Fibroblast of pulmonary artery (primary cell): ENCODE measurements around the gene ARSI.

Source experiments
- DNase-seq: peaks from one replicate; pipeline ENCODE4 v3.0.0-alpha.2; 2010; ENCODE audit warnings: low read depth
- H3K4me3 ChIP-seq: replicated peaks from 2 replicates; pipeline ENCODE4 v1.5.1; 2011; ENCODE audit warnings: low read depth, mild to moderate bottlenecking, control low read depth, low read length, moderate library complexity
- TF ChIP-seq, protein P1 (sequence below): IDR thresholded peaks from 2 replicates; pipeline ENCODE4 v1.5.1; 2011; ENCODE audit warnings: mild to moderate bottlenecking, control low read depth, low read length, inconsistent platforms; ENCODE audit errors: missing control alignments

Gene ARSI

GRCh38 chr5:150321211-150321610 is 18.5 kb upstream of the ARSI start:
- TF ChIP-seq, protein P1, sequence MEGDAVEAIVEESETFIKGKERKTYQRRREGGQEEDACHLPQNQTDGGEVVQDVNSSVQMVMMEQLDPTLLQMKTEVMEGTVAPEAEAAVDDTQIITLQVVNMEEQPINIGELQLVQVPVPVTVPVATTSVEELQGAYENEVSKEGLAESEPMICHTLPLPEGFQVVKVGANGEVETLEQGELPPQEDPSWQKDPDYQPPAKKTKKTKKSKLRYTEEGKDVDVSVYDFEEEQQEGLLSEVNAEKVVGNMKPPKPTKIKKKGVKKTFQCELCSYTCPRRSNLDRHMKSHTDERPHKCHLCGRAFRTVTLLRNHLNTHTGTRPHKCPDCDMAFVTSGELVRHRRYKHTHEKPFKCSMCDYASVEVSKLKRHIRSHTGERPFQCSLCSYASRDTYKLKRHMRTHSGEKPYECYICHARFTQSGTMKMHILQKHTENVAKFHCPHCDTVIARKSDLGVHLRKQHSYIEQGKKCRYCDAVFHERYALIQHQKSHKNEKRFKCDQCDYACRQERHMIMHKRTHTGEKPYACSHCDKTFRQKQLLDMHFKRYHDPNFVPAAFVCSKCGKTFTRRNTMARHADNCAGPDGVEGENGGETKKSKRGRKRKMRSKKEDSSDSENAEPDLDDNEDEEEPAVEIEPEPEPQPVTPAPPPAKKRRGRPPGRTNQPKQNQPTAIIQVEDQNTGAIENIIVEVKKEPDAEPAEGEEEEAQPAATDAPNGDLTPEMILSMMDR = no peak
- no peak overlapping the region for H3K4me3 ChIP-seq
- no peak for DNase-seq

DNA sequence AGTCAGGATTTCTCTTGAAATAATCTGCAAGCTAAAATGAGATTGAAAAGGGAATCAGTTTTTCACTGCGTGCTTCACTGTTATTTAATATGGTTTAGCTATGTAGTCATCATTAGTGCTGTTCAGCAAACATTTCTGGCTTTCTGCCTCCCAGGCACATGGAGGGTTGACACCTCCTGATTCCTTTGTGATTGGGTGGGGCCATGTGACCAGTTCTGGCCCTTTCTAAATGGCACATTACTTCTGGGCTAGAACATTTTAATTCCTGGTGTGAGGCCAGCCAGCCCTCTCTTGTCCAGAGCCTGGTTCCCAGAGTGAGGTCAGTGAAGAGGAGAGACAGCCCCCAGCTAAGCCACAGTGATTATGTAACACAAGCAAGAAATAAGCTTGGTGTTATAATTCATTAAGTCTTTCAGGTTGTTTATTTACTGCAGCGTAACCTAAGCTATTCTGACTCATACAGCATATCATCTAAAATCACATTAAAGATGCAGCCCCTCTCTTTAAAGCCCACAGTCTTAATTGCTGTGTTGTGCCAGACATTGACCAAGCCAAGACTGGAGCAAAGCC is 17.4 kb upstream of the ARSI start:
- DNase-seq = peak; percentile 73
- H3K4me3 ChIP-seq = no peak overlapping the region
- TF ChIP-seq, protein P1 = no peak

DNA sequence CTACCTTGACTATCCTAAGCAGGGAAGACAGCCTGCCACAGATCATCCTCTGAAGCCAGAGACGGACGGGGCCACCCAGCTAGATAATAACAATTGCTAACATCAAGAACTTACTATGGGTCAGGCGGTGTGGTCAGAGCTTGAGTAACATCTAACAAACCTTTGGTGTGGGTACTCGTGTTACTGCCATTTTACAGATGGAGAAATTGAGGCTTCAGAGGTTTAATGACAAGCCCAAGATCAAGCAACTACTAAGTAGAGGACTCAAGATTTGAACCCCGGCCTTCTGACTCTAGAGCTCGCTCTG is 16.7 kb upstream of the ARSI start:
- DNase-seq = no peak
- TF ChIP-seq, protein P1 = no peak
- no peak overlapping the region for H3K4me3 ChIP-seq

GRCh38 chr5:150318613-150319483 is 16.1 kb upstream of the ARSI start:
- TF ChIP-seq, protein P1 = no peak
- no peak for DNase-seq
- H3K4me3 ChIP-seq = no peak overlapping the region

- H3K4me3 ChIP-seq = no peak overlapping the region
- DNase-seq = peak; percentile 83
- TF ChIP-seq, protein P1 = no peak
Measured at GRCh38 chr5:150317048-150318003, 14.6 kb upstream of the ARSI start.

DNA sequence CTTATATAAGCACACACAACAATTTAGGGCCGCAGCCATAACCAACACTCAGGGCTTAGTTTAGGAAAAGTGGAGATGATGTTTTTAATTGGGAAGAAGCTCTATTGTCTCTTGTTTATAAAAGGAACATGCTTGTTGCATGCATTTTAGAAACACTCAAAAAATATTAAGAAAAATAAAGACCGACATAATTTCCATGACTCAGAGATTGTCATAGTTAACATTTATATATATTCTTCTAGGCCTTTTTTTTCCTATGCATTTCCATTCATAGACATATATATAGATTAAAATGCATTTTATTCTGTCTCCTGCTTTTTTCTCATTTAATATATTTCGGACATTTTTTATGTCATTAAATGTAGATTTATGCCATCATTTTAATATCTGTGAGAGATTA is 13.6 kb upstream of the ARSI start:
- no peak for DNase-seq
- TF ChIP-seq, protein P1 = no peak
- no peak overlapping the region for H3K4me3 ChIP-seq
